WTC11 (cell line): ENCODE data around the gene ASIP.

Experiments
- ESRRA ChIP-seq: sonication (generic); formaldehyde crosslinking; IDR thresholded peaks from 2 replicates; pipeline ENCODE4 v1.8.1; 2022; ENCODE audit warnings: mild to moderate bottlenecking, missing genetic modification reagents, borderline replicate concordance
- IRF2 ChIP-seq: sonication (generic); formaldehyde crosslinking; IDR thresholded peaks from 2 replicates; pipeline ENCODE4 v1.8.0; 2022; ENCODE audit warnings: low read depth, missing genetic modification reagents, borderline replicate concordance
- JUN ChIP-seq: sonication (generic); formaldehyde crosslinking; IDR thresholded peaks from 2 replicates; pipeline ENCODE4 v1.8.0; 2023; ENCODE audit warnings: mild to moderate bottlenecking, missing genetic modification reagents
- NFYB ChIP-seq: sonication (generic); formaldehyde crosslinking; conservative IDR thresholded peaks from 2 replicates; pipeline ENCODE4 v1.8.0; 2022; ENCODE audit warnings: low read depth, missing genetic modification reagents
- SMAD3 ChIP-seq: sonication (generic); formaldehyde crosslinking; IDR thresholded peaks from 2 replicates; pipeline ENCODE4 v1.8.0; 2022; ENCODE audit warnings: missing genetic modification reagents, mild to moderate bottlenecking, borderline replicate concordance
- SP1 ChIP-seq: sonication (generic); formaldehyde crosslinking; conservative IDR thresholded peaks from 2 replicates; pipeline ENCODE4 v1.8.1; 2022; ENCODE audit warnings: missing genetic modification reagents
- TF ChIP-seq, protein P1 (sequence below): sonication (generic); formaldehyde crosslinking; conservative IDR thresholded peaks from 2 replicates; pipeline ENCODE4 v1.8.1; 2022; ENCODE audit warnings: mild to moderate bottlenecking, missing genetic modification reagents
- TF ChIP-seq, protein P2 (sequence below): fragments of 200-600 bp; IDR thresholded peaks from 2 replicates; pipeline ENCODE4 v1.8.0; 2022; ENCODE audit warnings: antibody characterized with exemption

GRCh38 chr20:34240121-34240520 is 1.1 kb upstream of the ASIP start:
- no peak for TF ChIP-seq NFYB (CRISPR knock-in tag)
- TF ChIP-seq, protein P1, sequence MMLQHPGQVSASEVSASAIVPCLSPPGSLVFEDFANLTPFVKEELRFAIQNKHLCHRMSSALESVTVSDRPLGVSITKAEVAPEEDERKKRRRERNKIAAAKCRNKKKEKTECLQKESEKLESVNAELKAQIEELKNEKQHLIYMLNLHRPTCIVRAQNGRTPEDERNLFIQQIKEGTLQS (CRISPR knock-in tag), result no peak
- TF ChIP-seq, protein P2, sequence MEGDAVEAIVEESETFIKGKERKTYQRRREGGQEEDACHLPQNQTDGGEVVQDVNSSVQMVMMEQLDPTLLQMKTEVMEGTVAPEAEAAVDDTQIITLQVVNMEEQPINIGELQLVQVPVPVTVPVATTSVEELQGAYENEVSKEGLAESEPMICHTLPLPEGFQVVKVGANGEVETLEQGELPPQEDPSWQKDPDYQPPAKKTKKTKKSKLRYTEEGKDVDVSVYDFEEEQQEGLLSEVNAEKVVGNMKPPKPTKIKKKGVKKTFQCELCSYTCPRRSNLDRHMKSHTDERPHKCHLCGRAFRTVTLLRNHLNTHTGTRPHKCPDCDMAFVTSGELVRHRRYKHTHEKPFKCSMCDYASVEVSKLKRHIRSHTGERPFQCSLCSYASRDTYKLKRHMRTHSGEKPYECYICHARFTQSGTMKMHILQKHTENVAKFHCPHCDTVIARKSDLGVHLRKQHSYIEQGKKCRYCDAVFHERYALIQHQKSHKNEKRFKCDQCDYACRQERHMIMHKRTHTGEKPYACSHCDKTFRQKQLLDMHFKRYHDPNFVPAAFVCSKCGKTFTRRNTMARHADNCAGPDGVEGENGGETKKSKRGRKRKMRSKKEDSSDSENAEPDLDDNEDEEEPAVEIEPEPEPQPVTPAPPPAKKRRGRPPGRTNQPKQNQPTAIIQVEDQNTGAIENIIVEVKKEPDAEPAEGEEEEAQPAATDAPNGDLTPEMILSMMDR, result no peak
- TF ChIP-seq ESRRA (CRISPR knock-in tag), result no peak
- TF ChIP-seq SMAD3 (CRISPR knock-in tag), result no peak
- no peak for TF ChIP-seq JUN (CRISPR knock-in tag)
- TF ChIP-seq IRF2 (CRISPR knock-in tag), result no peak
- TF ChIP-seq SP1 (CRISPR knock-in tag), result no peak
